SU-DHL-6 (cell line): ENCODE results near the gene SVIL.
"Not testable (repeated sequence)": the region's sequence is repeated elsewhere in the genome, so short reads cannot be mapped to it uniquely, and the experiment has no call there.

ENCODE experiments used
- H2AFZ ChIP-seq: fragments of 200-600 bp; sonication (generic); 2 replicates; pipeline ENCODE4 v1.6.1; 2014; ENCODE audit warnings: low read depth, mild to moderate bottlenecking, moderate library complexity, mixed read lengths, antibody characterized with exemption, low read length; ENCODE audit not compliant: severe bottlenecking
- H3F3A ChIP-seq: fragments of 200-600 bp; shearing (Covaris generic); 2 replicates; pipeline ENCODE4 v1.6.0; 2016; ENCODE audit warnings: antibody characterized with exemption, mild to moderate bottlenecking; ENCODE audit not compliant: insufficient read depth
- H3K27ac ChIP-seq: fragments of 200-600 bp; sonication (generic); 2 replicates; pipeline ENCODE4 v1.5.1; 2016; ENCODE audit warnings: low read depth, mild to moderate bottlenecking, low read length, moderate library complexity, mixed read lengths
- H3K27me3 ChIP-seq: fragments of 200-600 bp; sonication (generic), shearing (Covaris generic); 2 replicates; pipeline ENCODE4 v1.6.0; 2014; ENCODE audit warnings: mild to moderate bottlenecking, low read length
- H3K36me3 ChIP-seq: fragments of 200-600 bp; sonication (generic); 2 replicates; pipeline ENCODE4 v1.6.1; 2014; ENCODE audit warnings: mild to moderate bottlenecking, low read length, mixed read lengths
- H3K4me2 ChIP-seq: fragments of 300-600, 200-600 bp; shearing (Covaris generic), sonication (generic); 2 replicates; pipeline ENCODE4 v1.6.0; 2014; ENCODE audit warnings: low read length, low read depth, mild to moderate bottlenecking; ENCODE audit not compliant: poor library complexity, severe bottlenecking
- H3K4me3 ChIP-seq: fragments of 200-600 bp; sonication (generic); 2 replicates; pipeline ENCODE4 v1.5.1; 2014; ENCODE audit warnings: antibody characterized with exemption, low read length, mild to moderate bottlenecking, mixed read lengths; ENCODE audit not compliant: insufficient read depth, poor library complexity, severe bottlenecking
- H3K79me2 ChIP-seq: fragments of 200-600 bp; sonication (generic); 2 replicates; pipeline ENCODE4 v1.6.1; 2014; ENCODE audit warnings: mild to moderate bottlenecking, low read length, moderate library complexity; ENCODE audit not compliant: insufficient read depth
- H3K9ac ChIP-seq: fragments of 200-600 bp; sonication (generic); 2 replicates; pipeline ENCODE4 v1.7.0; 2014; ENCODE audit warnings: mild to moderate bottlenecking, low read length
- H3K9me2 ChIP-seq: fragments of 200-600 bp; sonication (generic); replicated peaks from 2 replicates; pipeline ENCODE4 v1.6.1; 2014; ENCODE audit warnings: low read length; ENCODE audit not compliant: insufficient read depth
- H3K9me3 ChIP-seq: fragments of 200-600 bp; sonication (generic); 2 replicates; pipeline ENCODE4 v1.6.1; 2014; ENCODE audit warnings: low read length, mixed read lengths; ENCODE audit not compliant: insufficient read depth
- H4K20me1 ChIP-seq: fragments of 200-600 bp; sonication (generic); 2 replicates; pipeline ENCODE4 v1.6.1; 2014; ENCODE audit warnings: low read depth, mild to moderate bottlenecking, antibody characterized with exemption, low read length, moderate library complexity, mixed read lengths
- EZH2phosphoT487 ChIP-seq: fragments of 200-600 bp; sonication (generic), shearing (Covaris generic); conservative IDR thresholded peaks from 2 replicates; pipeline ENCODE4 v1.6.1; 2018; ENCODE audit warnings: mild to moderate bottlenecking, antibody characterized with exemption, low read length, moderate library complexity, mixed read lengths
- TF ChIP-seq, protein P1 (sequence below): fragments of 200-600 bp; sonication (generic); IDR thresholded peaks from one replicate; pipeline ENCODE4 v1.5.1; 2017; ENCODE audit warnings: antibody characterized with exemption, mild to moderate bottlenecking, low read length, moderate library complexity; ENCODE audit not compliant: insufficient read depth, poor library complexity, severe bottlenecking

The SVIL gene

DNA sequence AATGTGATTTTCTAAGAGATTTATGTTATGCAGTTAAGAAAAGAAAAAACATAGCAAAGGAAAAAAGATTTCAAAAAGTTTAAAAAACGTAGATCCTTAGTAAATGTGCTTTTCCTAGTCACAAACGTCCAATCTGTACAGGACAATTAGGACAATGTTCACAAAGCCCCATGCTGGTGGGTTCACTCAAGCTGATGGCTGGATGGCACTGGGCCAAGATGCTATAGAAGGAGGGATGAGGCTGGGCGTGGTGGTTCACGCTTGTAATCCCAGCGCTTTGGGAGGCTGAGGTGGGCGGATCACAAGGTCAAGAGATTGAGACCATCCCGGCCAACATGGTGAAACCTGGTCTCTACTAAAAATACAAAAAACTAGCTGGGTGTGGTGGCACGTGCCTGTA, 22.1 kb downstream of the SVIL start:
- Histone ChIP-seq H2AFZ (no peak overlapping the region), H3F3A (no peaks in the 10 kb centered on the region), H3K9me2 (no peaks in the 10 kb centered on the region), H3K4me2 (no peak overlapping the region), H3K9me3 (peaks cover 9% of the 10 kb centered on the region; the same call in 1 of the 2 replicates), H3K36me3 (no peaks in the 10 kb centered on the region), H3K27me3 (no peaks in the 10 kb centered on the region), H3K9ac (no peak overlapping the region), H3K27ac (no peak overlapping the region), H3K79me2 (no peaks in the 10 kb centered on the region), H3K4me3 (no peak overlapping the region), H4K20me1 (no peaks in the 10 kb centered on the region)
- no peak for TF ChIP-seq EZH2phosphoT487
- TF ChIP-seq, protein P1, sequence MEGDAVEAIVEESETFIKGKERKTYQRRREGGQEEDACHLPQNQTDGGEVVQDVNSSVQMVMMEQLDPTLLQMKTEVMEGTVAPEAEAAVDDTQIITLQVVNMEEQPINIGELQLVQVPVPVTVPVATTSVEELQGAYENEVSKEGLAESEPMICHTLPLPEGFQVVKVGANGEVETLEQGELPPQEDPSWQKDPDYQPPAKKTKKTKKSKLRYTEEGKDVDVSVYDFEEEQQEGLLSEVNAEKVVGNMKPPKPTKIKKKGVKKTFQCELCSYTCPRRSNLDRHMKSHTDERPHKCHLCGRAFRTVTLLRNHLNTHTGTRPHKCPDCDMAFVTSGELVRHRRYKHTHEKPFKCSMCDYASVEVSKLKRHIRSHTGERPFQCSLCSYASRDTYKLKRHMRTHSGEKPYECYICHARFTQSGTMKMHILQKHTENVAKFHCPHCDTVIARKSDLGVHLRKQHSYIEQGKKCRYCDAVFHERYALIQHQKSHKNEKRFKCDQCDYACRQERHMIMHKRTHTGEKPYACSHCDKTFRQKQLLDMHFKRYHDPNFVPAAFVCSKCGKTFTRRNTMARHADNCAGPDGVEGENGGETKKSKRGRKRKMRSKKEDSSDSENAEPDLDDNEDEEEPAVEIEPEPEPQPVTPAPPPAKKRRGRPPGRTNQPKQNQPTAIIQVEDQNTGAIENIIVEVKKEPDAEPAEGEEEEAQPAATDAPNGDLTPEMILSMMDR = no peak

- Histone ChIP-seq H3K36me3 (no peaks in the 10 kb centered on the region), H2AFZ (no peak overlapping the region), H3K9me3 (peaks cover 9% of the 10 kb centered on the region; the same call in 1 of the 2 replicates), H3K9me2 (no peaks in the 10 kb centered on the region), H3K27ac (no peak overlapping the region), H3F3A (no peaks in the 10 kb centered on the region), H3K4me3 (no peak overlapping the region), H3K9ac (no peak overlapping the region), H4K20me1 (no peaks in the 10 kb centered on the region), H3K4me2 (no peak overlapping the region), H3K79me2 (no peaks in the 10 kb centered on the region), H3K27me3 (no peaks in the 10 kb centered on the region)
- TF ChIP-seq EZH2phosphoT487 = no peak
- TF ChIP-seq, protein P1 = no peak
Observed at GRCh38 chr10:29611781-29612381, 22.9 kb downstream of the SVIL start.

DNA sequence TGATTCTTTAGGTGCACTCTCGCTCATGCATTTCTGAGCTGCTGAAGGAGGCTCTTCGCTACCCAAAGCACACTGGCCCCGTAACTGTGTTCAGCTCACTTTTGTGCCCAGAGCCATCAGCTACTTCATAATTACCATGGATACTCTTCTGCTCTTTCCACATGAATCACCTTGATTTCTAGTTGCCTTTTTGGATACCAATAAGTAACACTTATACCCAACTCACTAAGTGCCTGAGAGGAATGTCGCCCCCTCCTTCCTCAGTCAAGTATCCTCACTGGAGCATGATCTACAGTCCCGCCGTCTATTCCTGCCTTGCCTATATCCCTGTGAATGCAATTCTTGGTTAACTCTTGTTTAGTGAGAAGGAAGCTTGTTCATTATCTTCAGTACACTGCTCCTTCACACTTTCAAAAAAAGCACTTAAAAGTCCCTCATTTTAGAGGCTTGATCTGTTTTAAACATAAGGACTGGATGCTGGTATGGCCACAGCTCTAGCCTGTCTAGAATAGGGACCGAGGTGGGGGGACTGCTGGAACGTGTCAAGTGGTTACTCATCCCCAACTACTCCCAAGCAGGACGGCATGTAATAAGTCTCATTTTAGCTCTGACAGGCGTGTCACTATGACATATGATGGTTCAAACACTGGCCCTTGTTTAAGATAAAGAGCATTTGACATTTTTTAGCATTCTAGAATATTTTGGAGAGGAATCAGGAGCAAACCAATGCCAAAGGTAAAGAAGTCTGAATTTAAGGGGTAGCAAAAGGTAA, 23.7 kb downstream of the SVIL start:
- Histone ChIP-seq H4K20me1 (no peaks in the 10 kb centered on the region), H2AFZ (no peak overlapping the region), H3K27me3 (no peaks in the 10 kb centered on the region), H3K9me3 (peaks cover 9% of the 10 kb centered on the region; the same call in 1 of the 2 replicates), H3K4me3 (no peak overlapping the region), H3F3A (no peaks in the 10 kb centered on the region), H3K4me2 (no peak overlapping the region), H3K36me3 (no peaks in the 10 kb centered on the region), H3K27ac (no peak overlapping the region), H3K9me2 (no peaks in the 10 kb centered on the region), H3K9ac (no peak overlapping the region), H3K79me2 (no peaks in the 10 kb centered on the region)
- TF ChIP-seq EZH2phosphoT487 = no peak
- TF ChIP-seq, protein P1 = no peak

GRCh38 chr10:29610331-29610730, 24.4 kb downstream of the SVIL start:
- not testable (repeated sequence) for H3K9me3 ChIP-seq, H3K9me2 ChIP-seq, H3K4me2 ChIP-seq, H4K20me1 ChIP-seq, H3K4me3 ChIP-seq, H3K9ac ChIP-seq, H3F3A ChIP-seq, H2AFZ ChIP-seq, H3K27me3 ChIP-seq, H3K79me2 ChIP-seq, H3K36me3 ChIP-seq, H3K27ac ChIP-seq
